Myocyte (in vitro differentiated cells): Measurements from ENCODE around the gene STOX2. TPM values are rescaled to one million over a fixed set of nuclear protein-coding genes. Genes with fewer than 3 reads are reported as not detected.

ENCODE experiments used
- DNase-seq: peaks from one replicate; pipeline ENCODE4 v3.0.0-alpha.2; 2012; ENCODE audit warnings: low read depth
- total RNA-seq: library from RNA; depleted of rRNA; stranded (reverse); fragments of >200 nt; gene quantifications from 2 replicates; pipeline ENCODE4 v1.2.3, GENCODE V29; 2014

The STOX2 gene
- total RNA-seq, 1 donor from 2014 or later, result 0.53 TPM

DNA sequence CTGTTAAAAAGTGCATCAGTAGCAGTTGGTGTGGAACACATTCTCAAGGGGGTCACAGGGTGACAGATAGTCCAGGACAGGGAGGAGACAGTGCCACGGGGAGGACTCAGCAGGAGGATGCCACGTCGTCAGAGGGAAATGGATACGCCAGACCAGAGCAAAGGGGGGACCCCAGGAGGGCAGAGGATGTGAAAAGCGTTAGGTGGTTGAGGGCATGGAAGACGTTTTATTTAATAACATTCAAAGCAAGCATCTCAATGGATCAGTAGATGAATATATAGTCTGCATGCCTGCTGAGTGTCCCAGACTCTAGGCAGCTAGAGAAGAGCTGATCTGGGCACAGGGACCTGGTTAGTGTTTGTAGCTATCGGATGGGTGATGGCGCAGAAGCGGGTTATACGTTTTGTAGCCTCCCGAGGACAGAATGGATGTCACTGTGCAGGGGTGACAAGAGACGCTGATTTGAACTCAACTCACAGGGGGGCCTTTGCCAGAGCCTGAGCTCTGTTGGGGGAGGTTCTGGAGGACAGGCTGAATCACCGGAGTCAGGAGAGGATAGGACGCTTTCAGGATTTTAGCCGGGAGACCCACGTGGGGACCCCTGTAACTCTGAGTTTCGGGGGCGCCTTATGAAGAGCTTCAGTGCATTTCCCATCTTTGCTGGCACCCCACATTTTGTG, 81.3 kb downstream of the STOX2 start:
- no peak for DNase-seq

DNA sequence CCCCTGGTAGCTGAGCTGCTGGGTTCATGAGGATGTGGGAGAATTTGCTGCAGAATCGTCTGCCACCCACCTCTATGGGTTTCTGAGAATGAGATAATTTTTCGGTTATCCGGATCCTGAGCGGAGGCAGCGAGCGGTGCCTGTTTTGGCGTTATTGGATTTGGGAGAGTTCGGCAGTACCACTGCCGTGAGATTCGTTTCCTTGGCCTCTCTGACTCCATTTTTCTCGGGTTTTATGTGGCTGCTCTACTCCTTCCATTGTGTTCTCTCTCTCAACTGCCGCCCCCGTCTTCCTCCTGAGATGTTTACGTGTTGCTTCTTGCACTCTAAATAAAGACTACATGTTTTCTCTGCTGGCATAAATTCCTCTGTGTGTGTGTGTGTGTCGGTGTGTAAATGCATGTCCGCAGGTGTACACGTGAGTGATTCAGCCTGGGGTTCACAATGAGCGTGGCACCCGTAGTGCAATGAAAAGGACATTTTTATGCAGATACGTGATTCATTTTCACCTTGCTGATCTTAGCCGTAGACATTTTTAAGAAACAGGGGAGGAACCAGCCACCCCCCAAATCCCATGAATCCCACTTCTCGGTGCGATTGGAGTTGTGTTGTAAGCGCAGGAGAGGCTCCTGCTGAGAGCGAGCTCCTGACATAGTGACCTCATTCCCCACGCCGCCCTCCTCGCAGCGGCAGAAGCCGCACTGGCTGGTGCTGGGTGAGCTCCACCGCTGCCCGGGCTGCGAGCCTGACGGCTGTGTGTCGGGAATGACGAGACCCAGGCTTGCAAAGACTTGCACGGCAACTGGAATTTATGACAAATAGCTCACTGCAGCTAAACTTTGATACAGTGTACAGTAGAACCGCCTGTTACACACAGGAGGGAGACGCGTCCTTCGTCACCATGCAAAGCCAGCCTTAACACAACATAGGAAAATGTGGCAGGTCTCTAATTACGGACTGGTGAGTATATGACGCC, 82.2 kb downstream of the STOX2 start:
- peak; percentile 66 for DNase-seq

DNA sequence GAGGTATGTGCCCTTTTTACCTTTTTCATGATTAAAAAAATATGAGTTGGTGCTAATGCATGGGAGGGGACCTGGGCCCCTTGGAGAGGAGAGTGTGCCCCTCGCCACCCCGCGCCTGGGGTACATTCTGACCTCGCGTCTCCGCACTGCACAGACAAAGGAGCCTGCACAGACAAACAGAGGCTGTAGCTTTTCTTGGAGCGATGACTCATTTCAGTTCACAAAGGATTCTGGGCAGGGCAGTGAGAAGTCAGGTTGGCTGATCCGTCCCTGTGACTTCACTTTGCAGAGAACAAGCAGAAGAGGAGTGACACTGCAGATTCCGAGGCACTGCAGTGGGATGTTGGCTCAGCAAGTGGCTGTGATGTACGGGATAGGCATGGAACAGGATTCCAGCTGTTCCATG, 82.9 kb downstream of the STOX2 start:
- peak; percentile 84 for DNase-seq

DNA sequence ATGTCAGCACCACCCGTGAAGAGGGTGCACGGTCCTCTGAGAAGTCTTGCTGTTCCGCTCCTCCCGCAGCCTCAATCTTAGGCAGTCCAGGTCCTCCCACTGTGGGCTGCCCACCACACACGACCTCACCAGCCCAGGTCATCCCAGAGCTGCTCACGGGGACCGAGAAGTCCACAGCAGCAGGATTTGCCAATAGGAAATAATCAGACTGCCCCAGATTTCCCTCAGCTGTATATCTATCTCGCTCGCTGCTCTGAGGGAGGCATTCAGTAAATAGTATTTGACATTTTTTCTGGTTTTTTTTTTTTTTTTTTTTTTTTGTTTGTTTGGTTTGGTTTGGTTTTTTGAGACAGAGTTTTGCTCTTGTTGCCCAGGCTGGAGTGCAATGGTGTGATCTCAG, 83.8 kb downstream of the STOX2 start:
- DNase-seq, result no peak

DNA sequence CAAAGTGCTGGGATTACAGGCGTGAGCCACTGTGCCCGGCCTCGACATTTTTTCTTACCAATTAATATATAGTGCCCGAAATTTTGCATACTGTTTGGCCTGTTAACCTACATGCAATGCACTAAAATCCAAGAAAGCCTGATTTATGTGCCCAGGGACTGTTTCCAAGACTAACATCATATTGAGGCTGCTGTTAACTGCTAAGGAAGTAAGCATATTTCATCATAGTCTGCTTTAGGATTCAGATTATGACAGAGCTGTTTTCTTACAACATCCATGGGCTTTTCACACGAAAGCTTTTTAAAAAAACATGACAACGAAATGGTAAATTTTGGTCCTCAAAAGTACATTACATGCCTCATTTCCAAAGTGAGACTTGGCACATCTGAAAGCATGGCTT, 84.4 kb downstream of the STOX2 start:
- no peak for DNase-seq

DNA sequence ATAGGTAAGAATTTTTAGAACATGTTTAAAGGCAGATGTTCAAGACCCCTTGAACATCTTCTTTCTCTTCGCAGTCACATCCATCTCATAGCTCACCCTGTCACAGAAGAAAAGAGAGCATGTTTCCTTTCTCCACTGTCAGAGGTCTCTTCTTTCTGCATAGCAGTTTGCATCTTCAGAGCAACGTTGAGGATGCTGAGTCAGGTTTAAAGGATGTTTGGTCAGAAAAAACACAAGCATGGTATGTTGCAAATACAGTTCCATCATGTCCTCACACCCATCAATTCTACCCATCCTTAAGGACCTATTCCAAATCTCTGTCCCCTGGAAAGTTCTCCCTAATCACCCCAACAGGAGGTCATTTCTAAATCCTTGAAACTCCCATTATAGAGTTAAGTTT, 84.8 kb downstream of the STOX2 start:
- no peak for DNase-seq

DNA sequence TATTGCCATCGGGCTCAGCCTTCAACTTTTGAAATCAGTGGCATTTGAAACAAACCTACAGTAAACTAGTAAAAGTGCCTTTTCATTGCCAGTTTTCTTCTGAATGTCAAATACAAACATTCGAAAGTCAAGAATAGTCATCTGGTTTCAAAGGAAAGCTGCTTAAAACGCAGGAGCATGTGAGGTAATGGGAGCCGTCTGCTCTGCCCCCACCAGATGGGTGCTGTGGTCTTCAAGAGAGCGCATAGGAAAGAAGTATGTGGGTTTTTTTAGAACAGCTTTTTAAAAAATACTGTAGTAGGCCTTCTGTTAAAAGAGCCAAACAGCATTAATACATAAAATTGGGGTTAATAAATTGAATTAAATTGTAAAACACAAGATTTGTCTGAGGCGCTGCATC, 88.6 kb downstream of the STOX2 start:
- no peak for DNase-seq

DNA sequence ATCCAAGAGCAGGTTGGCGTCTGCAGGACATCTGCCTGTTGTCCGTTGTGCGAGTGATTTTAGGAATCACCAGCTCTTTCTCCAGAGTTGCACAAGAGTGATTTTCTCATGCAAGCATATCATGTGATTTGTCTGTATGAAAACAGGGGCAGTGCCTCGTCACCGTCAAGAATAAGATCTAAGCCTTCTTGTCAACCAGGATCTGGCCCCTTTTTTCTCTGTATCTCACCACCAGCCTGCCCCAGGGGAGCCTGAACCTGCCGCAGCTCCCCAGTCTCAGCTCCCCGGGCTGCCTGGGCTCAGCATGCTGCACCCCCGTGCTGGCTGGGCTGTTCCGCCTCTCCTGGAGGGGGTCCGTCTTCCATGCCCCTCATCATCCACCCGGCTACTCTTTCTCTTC, 90.5 kb downstream of the STOX2 start:
- no peak for DNase-seq

DNA sequence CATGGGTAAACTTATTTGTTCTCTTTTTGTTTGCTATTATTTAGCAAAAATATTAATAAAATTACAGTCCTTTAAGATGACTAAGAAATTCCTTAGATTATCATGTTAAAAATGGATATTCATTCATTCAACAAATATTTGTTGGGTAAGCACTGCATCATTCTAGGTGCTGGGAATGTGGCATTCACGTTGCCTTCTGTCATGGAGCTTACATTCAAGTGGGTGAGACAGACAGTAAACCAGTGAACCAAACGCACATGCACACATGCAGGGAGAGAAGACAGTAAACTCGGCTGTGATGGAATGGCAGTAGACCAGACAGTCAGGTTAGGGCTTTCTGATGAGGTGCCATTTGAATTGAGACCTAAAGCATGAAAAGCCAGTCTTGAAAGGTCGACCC, 91.8 kb downstream of the STOX2 start:
- no peak for DNase-seq

DNA sequence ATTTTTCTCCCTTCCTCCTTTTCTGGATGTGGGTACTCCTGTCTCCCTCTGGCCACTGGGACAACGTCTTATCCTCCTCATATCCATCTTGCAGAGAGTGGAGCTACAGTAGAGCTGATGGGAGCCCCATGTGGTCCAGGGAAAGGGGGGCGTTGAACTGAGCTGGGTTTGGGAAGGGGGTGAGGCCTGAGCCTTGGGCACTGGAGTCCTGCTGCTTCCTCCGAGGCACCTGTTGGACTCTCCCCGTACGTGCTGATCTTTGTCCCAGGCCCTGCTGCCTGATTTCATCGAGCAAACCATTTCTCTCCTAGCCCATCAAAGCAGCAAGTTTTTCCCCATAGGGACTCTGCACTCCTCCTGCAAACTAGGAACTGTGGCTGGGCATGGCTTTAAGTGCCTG, 94.3 kb downstream of the STOX2 start:
- no peak for DNase-seq

DNA sequence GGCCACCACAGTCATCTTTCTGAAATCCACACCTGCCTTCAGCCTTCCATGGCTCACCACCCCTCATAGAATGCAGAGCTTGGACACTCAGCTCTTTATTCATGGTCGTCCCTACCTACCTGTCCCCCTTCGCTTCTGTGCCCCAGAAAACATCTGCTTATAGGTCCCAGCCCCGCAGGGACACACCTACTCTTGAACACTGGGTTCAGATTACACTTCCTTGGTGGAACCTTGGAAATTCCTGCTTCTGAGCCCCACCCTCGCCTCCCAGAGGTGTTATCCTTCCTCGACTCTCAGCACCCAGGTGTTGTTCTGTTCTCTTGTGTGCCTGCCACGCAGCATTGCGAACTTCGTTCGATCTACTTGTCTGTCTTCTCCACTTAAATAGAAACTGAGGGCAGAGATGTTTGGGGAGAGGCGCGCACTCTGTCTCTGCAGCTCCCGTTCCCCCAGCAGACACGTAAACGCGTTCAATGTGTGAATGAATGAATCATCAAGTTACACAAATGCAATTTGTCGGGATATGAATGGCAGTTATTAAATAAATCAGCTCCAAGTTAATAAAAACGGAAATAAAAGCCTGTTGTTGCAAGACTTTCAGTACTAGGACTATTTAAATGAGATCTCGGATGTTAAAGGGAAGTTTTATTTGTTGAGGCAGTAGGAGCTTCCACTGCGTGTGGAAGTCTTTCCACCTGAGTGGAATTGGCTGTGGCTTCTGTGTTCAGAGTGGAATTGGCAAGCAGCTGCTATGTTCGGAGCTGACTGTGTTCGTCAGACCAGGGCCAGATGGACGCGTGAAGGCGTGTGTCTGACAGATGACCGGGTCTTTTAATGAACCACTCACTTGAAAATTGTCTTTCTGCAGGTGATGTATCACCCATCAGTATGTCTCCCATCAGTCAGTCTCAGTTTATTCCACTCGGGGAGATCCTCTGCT, 95.6 kb downstream of the STOX2 start:
- DNase-seq, result no peak

DNA sequence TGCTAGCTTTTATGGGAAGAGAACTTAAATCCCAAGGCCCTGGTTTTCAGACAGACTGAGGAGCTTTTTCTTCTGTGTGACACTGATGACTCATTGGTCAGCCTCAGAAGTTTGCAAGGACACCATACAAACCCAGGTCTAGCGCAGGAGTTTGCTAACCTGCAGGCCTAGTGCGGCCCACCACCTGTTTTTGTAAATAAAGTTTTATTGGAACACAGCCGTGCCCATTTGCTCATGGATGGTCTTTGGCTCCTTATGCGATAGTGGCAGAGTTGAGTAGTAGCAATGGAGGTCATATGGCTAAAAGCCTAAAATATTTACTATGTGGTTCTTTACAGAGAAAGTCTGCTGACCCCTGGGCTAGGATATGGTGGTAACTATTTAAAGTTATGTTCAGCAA, 98.3 kb downstream of the STOX2 start:
- no peak for DNase-seq

DNA sequence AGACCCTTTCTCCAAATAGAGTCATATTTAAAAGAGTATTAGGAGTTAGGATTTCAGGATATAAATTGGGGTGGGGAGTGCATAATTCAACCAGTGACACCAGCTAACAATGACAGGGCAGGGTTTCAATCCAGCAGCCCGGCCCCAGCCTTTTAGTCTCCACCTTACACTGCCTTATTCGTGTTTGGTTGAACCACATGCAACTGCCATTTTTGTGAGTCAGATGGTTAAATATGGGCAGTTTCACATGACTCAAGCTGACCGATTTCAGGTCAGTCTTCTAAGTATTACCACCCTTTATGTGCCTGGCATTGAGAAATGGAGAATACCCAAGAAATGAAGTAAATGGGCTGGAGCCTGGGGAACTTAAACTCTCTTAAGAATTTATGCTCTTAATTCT, 102.8 kb downstream of the STOX2 start:
- DNase-seq, result no peak

DNA sequence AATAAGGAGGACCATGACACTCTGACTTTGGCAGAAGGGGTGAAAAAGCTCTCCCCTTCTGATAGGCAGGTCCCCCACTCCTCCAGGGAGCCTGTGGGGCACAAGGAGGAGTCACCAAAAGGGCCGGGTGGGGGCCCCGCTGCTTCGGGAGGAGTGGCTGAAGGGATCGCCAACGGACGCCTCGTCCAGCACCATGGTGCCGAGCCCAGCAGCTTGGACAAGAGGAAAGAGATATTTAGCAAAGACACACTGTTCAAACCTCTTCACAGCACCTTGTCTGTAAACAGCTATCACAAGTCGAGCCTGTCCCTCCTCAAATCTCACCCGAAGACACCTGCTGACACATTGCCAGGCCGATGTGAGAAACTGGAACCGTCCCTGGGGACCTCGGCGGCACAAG, 105.6 kb downstream of the STOX2 start:
- DNase-seq, result no peak

DNA sequence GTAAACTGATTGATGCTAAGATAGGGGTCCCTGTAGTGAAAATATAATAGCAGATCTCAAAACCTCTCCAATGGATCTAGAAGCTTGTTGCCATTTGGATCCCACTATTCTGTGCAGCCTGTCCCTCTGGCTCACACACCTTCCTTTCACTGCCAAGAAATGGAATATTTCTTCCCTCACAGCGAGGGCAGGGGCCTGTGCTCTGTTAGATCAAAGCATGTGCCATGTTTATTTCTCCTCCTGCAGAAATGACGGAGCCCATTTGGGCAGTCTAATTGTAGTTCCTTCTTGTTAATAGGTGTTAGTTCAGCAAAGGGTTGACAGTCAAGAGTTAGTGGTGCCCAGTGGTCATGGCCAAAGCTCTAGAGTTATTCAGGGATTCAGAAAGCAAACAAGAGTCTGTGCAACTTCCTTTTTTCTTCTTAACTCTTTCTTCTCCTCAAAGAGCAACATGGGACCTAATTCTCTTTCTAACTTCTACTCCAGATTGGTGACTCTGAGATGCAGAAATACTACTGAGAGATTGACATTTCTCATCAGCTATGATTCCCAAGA, 106.8 kb downstream of the STOX2 start:
- DNase-seq, result no peak

DNA sequence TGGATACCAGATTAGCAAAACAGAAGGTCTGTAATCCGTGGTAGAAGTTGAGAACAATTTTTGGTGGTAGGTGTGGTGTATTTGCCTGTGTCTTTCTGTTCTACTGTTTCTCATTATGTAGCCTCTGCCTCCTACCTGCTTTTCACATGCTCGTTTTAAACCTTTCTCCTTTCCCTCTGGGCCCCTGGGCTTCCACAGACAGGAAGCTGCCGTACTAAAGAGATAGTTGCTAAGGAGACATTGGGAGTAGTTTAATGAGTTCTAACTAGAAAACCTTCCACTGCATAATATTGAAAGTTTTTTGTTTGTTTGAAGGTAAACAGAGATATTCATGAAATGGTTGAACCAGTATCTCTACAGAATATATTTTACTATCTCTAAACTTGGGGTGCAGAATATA, 107.8 kb downstream of the STOX2 start:
- no peak for DNase-seq

DNA sequence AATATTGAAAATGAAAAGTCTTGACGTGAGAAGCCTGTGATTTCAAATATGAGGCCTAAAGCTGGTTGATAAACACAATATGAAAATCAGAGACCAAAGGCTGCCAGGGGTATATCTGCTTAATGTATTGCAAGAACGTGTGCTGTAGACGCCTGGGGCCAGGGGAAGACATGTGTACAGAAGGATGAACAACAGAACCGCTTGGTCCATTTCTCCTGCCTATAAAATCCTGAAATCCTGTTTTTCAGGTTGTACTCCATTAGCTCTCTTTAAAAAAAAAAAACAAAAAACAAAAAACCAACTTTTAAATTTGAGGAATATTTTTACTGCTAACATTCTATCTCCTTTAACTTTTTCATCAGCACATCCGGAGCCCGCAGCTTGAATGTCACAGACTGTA, 109.2 kb downstream of the STOX2 start:
- DNase-seq, result no peak

DNA sequence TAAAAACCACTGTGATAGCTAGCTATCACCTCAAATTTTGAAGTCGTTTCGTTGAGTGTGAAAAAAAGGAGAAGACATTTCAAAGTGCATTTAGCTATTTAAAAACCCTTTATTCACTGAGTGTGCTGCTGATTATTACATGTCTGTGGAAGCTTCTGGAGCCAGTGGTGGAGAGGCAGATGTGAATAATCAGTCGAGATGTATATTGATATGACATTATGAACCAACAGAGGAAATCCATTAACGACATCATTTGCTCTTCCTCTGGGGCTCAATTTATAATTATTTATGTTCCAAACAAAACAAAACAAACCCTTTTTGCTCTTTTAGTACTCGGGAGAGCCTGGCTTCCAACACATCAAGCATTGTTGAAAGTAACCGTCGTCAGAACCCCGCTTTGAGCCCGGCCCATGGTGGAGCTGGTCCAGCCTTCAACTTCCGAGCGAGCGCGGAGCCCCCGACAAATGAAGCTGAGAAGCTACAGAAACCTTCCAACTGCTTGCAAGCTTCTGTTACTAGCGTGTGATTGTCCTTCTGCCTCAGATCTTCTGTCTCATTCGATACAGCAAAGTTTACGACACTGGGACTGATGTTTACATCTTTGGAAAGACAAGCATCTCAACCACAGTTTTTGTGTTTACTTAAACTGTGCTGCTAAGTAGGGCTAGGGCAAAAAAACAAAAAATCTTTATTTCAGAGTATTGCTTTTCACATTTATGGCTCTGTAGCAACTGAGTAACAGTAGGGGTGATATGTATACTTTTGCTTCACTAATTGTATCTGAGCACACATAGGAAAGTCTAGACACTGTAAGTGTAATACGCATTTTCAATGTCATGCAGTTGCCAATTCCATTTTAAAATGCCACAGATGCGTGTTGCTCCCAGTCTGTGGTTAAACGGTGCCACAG, 111.9 kb downstream of the STOX2 start:
- no peak for DNase-seq

DNA sequence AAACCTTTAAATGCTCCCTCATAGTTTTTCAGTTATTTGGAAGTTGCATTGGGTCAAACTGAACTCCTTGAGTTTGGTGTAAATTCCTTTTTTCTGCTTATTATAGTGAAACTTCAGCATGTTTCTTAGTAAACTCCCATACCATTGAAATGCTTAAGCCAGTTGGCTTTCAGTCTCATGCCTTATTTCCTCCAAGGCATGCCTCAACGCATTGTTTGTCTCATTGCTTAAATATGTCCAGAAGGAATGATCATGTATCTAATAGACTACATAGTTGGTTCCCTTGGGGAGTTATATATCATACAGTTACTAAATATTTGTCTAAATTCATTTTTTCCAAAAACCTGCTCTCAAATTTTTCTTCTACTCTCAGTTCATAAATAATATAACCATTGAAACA, 114.0 kb downstream of the STOX2 start:
- DNase-seq, result no peak
